ENCODE results near the gene CELSR1. TPM values are rescaled to one million over a fixed set of nuclear protein-coding genes. Genes with fewer than 3 reads are reported as not detected.

The CELSR1 gene
- total RNA-seq, 1 donor from 2014 or later = 27.9 TPM

GRCh38 chr22:46511151-46512038 lies 26.0 kb downstream of the CELSR1 start:
- Mint-ChIP-seq H3K4me1 (ENCODE audit: low read depth) (peaks cover 52% of the 10 kb centered on the region), H3K4me3 (ENCODE audit: unreplicated experiment) (no peak overlapping the region), H3K27me3 (ENCODE audit: low read depth) (no peaks in the 10 kb centered on the region), H3K27ac (ENCODE audit: unreplicated experiment) (no peak overlapping the region), H3K9me3 (ENCODE audit: low read depth) (no peaks in the 10 kb centered on the region), H3K36me3 (ENCODE audit: low read depth) (no peaks in the 10 kb centered on the region)
- no peak for DNase-seq (ENCODE audit: low spot score)
- TF ChIP-seq, protein P1, sequence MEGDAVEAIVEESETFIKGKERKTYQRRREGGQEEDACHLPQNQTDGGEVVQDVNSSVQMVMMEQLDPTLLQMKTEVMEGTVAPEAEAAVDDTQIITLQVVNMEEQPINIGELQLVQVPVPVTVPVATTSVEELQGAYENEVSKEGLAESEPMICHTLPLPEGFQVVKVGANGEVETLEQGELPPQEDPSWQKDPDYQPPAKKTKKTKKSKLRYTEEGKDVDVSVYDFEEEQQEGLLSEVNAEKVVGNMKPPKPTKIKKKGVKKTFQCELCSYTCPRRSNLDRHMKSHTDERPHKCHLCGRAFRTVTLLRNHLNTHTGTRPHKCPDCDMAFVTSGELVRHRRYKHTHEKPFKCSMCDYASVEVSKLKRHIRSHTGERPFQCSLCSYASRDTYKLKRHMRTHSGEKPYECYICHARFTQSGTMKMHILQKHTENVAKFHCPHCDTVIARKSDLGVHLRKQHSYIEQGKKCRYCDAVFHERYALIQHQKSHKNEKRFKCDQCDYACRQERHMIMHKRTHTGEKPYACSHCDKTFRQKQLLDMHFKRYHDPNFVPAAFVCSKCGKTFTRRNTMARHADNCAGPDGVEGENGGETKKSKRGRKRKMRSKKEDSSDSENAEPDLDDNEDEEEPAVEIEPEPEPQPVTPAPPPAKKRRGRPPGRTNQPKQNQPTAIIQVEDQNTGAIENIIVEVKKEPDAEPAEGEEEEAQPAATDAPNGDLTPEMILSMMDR (IDR thresholded peaks at IDR 0.05) = no peak

DNA sequence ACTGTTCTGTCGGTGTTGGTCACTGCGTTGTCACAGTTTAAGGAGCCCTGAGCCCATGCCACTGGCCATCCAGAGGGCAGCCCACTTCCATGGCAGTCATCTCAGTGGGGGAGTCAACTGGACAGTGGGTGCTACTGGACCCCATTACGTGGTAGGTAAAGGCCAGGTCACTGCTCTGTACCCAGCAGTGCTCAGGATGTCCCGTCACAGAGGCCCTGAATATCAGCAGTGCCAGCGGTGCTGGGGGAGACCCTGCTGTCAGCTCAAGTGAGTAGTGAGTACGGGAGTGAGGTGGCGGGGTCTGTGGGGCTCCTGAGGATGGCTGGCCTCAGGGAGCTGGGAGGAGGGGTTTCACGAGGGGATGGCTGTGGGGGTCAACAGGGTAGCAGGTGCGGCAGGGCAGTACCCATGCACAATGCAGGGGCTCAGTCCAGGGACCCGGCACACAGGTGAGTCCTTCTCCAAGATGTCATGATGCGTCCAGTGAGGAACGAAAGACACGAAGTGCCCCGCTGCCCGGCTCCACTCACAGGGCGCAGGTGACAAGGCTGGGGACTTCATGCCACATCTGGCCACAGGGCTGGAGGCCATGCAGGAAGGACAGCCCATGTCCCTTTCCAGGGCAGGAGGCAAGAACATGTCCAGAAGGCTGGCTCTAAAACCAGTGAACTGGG lies 27.9 kb downstream of the CELSR1 start:
- TF ChIP-seq, protein P1 (IDR thresholded peaks at IDR 0.05) = no peak
- Mint-ChIP-seq H3K27ac (ENCODE audit: unreplicated experiment) (no peak overlapping the region), H3K4me1 (ENCODE audit: low read depth) (peaks cover 40% of the 10 kb centered on the region), H3K36me3 (ENCODE audit: low read depth) (no peaks in the 10 kb centered on the region), H3K27me3 (ENCODE audit: low read depth) (no peaks in the 10 kb centered on the region), H3K4me3 (ENCODE audit: unreplicated experiment) (no peak overlapping the region), H3K9me3 (ENCODE audit: low read depth) (no peaks in the 10 kb centered on the region)
- no peak for DNase-seq (ENCODE audit: low spot score)

DNA sequence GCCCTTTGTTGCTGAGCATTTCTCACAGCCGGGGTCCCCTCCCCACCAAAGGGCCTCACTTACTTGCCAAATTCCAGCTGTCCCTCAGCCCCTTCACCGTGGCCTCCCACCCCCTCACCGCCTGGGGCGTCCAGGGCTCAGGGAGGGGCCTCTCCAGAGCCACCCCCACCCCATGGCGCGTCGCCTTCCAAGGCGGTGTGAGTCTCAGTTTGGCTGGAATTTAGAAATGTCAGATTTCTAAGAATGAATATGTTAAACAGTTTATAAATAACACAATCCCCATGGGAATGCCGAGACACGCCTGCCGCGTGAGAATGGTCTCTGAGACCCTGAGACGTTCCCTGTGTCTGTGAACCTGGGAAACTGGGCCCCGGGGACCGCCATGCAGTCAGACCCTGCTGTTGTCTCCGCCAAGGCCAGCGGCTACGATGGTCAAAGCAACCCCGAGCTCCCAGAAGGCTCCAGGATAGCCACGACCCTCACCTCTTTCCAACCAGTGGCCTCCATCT lies 28.9 kb downstream of the CELSR1 start:
- TF ChIP-seq, protein P1 (IDR thresholded peaks at IDR 0.05) = no peak
- Mint-ChIP-seq H3K4me3 (ENCODE audit: unreplicated experiment) (no peak overlapping the region), H3K36me3 (ENCODE audit: low read depth) (no peaks in the 10 kb centered on the region), H3K27me3 (ENCODE audit: low read depth) (no peaks in the 10 kb centered on the region), H3K27ac (ENCODE audit: unreplicated experiment) (peak overlapping the region; percentile 32), H3K4me1 (ENCODE audit: low read depth) (peaks cover 33% of the 10 kb centered on the region), H3K9me3 (ENCODE audit: low read depth) (no peaks in the 10 kb centered on the region)
- no peak for DNase-seq (ENCODE audit: low spot score)

- no peaks in the 10 kb centered on the region for H3K27me3 Mint-ChIP-seq (ENCODE audit: low read depth)
- TF ChIP-seq, protein P1 (IDR thresholded peaks at IDR 0.05) = no peak
- H3K36me3 Mint-ChIP-seq (ENCODE audit: low read depth) = no peaks in the 10 kb centered on the region
- H3K9me3 Mint-ChIP-seq (ENCODE audit: low read depth) = no peaks in the 10 kb centered on the region
- H3K27ac Mint-ChIP-seq (ENCODE audit: unreplicated experiment) = no peak overlapping the region
- H3K4me1 Mint-ChIP-seq (ENCODE audit: low read depth) = peaks cover 36% of the 10 kb centered on the region
- no peak for DNase-seq (ENCODE audit: low spot score)
- H3K4me3 Mint-ChIP-seq (ENCODE audit: unreplicated experiment) = no peak overlapping the region
These were observed 29.7 kb downstream of the CELSR1 start for GRCh38 chr22:46507451-46508425.
